Activated CD8-positive, alpha-beta T cell treated with anti-CD3 and anti-CD28 coated beads, Interleukin-2, amount 10 ng/mL, durations not matched to agents 7 days and 5 days (primary cell): Measurements from ENCODE around the gene PGBD5. TPM values are rescaled to one million over a fixed set of nuclear protein-coding genes. Genes with fewer than 3 reads are reported as not detected.
A peak's percentile ranks its signal among the peaks of the same experiment; 100 is the strongest.

Experiments used
- ATAC-seq: fragments of 150-1000 bp; cut with Tn5 transposase; one replicate; pipeline ENCODE4 v1.10.0; 2021; ENCODE audit warnings: moderate library complexity
- CTCF ChIA-PET: fragments of 350-600 bp; sonication (Branson Sonifier 250); formaldehyde crosslinking; loops from one replicate; lab custom pipeline; 2021; ENCODE audit warnings: antibody characterized with exemption; lab: Charles Lee
- POLR2A ChIA-PET: fragments of 350-600 bp; sonication (Branson Sonifier 250); formaldehyde crosslinking; loops from one replicate; lab custom pipeline; 2021; ENCODE audit warnings: antibody characterized with exemption; lab: Charles Lee
- DNase-seq: peaks from one replicate; pipeline ENCODE4 v3.0.0-alpha.2; 2020
- H3K27ac Mint-ChIP-seq: one replicate; pipeline ENCODE4 v1.8.0; 2021; ENCODE audit warnings: mild to moderate bottlenecking, mixed read lengths
- H3K27me3 Mint-ChIP-seq: one replicate; pipeline ENCODE4 v1.8.0; 2021; ENCODE audit warnings: low read depth, mixed read lengths
- H3K36me3 Mint-ChIP-seq: one replicate; pipeline ENCODE4 v1.8.0; 2021; ENCODE audit warnings: low read depth, mixed read lengths
- H3K4me1 Mint-ChIP-seq: one replicate; pipeline ENCODE4 v1.8.0; 2021; ENCODE audit warnings: low read depth, mixed read lengths
- H3K4me3 Mint-ChIP-seq: one replicate; pipeline ENCODE4 v1.8.0; 2021; ENCODE audit warnings: mild to moderate bottlenecking, mixed read lengths
- H3K9me3 Mint-ChIP-seq: one replicate; pipeline ENCODE4 v1.8.0; 2022; ENCODE audit warnings: mixed read lengths; ENCODE audit not compliant: insufficient read depth
- total RNA-seq, 2 experiments: library from RNA; stranded (reverse); gene quantifications; one replicate each; pipeline ENCODE4 v1.2.3, GENCODE V29; 2021

The PGBD5 gene
- total RNA-seq, 2 experiments from 2014 or later = not detected

DNA sequence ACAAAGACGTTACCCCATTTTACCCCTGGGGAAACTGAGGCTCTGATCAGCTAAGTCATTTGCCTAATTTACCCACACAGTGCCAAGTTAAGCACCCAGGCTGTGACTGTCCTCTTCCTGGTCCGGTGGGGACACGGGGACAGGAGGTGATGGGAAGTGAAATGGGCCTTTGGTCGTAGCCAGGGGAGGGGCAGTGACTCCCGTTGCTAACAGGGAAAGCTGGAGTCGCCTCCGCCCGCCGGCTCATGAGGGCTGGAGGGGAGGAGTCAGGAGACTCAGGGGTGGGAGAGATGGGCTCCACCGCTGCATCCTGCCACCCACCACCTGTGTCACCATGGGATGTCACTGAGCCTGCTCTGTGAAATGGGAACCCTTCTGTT is 139.3 kb downstream of the PGBD5 start:
- POLR2A ChIA-PET = interaction anchor here (0.6 kb wide), 1 partner anchor 856 kb away, joined by 3 read pairs; no protein-coding TSS in a partner anchor
- no peak for DNase-seq
- Mint-ChIP-seq H3K4me3 (no peak overlapping the region), H3K36me3 (peaks cover 8% of the 10 kb centered on the region), H3K27ac (no peak overlapping the region), H3K27me3 (peaks cover 8% of the 10 kb centered on the region), H3K9me3 (no peaks in the 10 kb centered on the region), H3K4me1 (peaks cover 15% of the 10 kb centered on the region)
- CTCF ChIA-PET = no interaction called here
- no peak for ATAC-seq

DNA sequence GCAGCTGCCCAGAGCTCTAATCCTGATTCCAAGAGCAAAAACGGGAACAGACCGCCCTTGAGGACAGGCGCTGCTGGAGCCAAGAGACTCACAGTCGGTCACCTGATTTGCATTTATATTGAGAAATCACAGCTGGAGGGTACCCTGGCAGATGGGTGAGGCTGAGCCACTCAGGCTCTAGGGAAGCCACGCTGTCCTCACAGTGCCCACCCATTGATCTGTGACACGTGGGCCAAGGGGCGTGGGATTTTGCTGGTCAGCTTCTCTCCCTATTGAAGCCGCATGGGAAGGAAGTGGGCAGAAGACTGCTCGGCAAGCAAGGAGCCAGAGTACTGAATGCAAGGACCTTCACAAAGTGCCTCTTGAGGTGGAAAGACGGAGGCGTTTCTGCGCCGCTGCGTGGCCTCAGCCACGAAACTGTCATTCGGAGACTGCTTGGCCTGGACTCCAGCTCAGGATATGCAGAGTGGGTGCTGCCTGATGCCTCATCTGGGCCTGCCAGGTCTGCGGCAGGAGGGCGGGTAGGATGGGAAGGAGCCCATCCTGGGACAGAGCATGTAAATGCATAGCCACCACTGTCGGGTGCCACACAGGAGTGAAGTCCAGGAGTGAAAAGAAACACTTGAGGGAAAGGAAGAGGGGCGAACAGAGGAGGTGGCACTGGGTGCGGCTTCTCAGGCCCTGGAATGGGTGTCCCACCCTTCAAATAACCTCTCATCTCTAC is 139.8 kb downstream of the PGBD5 start:
- Mint-ChIP-seq H3K27me3 (peaks cover 4% of the 10 kb centered on the region), H3K4me1 (peaks cover 14% of the 10 kb centered on the region), H3K9me3 (no peaks in the 10 kb centered on the region), H3K27ac (no peak overlapping the region), H3K36me3 (peaks cover 8% of the 10 kb centered on the region), H3K4me3 (no peak overlapping the region)
- DNase-seq (no peak), ATAC-seq (no peak)
- ChIA-PET POLR2A (no interaction called here), CTCF (no interaction called here)

DNA sequence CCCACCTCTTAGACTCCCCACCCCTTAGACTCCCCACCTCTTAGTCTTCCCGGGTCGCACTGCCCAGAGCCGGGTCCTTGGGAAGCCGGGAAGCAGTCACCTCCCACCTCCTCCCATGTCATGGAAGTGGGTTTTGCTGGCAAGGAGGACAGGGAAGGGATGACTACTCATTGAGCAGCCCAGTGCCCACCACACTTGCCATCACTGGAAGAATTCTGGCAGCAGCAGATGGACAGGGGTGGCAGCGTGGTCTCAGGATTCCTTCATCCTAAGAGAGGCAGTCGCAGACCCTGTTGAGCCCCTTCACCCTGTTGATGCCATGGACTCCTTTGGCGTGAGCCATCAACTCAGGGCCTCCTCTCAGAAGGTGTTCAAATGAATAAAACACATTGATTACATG is 140.8 kb downstream of the PGBD5 start:
- Mint-ChIP-seq H3K36me3 (peaks cover 8% of the 10 kb centered on the region), H3K4me3 (no peak overlapping the region), H3K27me3 (no peaks in the 10 kb centered on the region), H3K9me3 (no peaks in the 10 kb centered on the region), H3K4me1 (peaks cover 17% of the 10 kb centered on the region), H3K27ac (no peak overlapping the region)
- DNase-seq (no peak), ATAC-seq (no peak)
- CTCF ChIA-PET = no interaction called here
- POLR2A ChIA-PET = no interaction called here

DNA sequence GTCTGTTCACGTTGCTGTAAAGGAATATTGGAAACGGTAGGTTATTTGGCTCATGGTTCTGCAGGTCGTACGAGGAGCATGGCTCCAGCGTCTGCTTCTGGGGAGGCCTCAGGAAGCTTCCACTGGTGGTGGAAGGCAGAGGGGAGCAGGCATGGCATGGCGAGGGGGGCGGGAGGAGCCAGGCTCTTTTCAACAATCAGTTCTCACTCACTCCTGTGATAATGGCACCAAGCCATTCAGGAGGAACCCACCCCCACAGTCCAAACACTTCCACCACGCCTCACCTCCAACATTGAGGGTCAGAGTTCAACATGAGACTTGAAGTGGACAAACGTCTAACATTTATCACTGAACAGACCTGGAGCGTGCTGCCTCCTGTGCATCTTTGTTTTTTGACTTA is 141.2 kb downstream of the PGBD5 start:
- DNase-seq (no peak), ATAC-seq (no peak)
- POLR2A ChIA-PET = no interaction called here
- peaks cover 8% of the 10 kb centered on the region for H3K36me3 Mint-ChIP-seq
- no peaks in the 10 kb centered on the region for H3K9me3 Mint-ChIP-seq
- H3K4me1 Mint-ChIP-seq = peaks cover 19% of the 10 kb centered on the region
- no peaks in the 10 kb centered on the region for H3K27me3 Mint-ChIP-seq
- CTCF ChIA-PET = no interaction called here
- no peak overlapping the region for H3K4me3 Mint-ChIP-seq
- H3K27ac Mint-ChIP-seq = peak overlapping the region; percentile 46

DNA sequence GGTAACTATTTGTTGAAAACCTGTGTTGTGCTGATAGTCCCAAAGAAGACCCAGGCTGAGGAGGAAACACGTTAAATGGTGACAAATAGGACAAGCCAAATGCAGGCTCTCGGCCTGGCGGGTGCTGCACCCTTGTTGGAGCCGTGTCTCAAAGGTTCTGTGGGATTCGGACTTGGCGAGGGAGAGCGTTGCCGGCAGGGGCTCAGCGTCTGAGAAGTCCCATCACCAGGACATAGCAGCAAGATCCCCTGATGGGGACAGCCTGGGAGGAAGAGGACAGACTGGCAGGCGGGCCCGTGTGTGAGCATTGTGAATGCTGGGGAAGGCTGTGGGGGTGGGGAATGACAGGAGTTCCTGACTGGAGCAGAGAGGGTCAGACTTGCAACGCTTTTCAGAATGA is 142.5 kb downstream of the PGBD5 start:
- Mint-ChIP-seq H3K27ac (peak overlapping the region; percentile 49), H3K9me3 (no peaks in the 10 kb centered on the region), H3K27me3 (no peaks in the 10 kb centered on the region), H3K36me3 (peaks cover 16% of the 10 kb centered on the region), H3K4me3 (no peak overlapping the region), H3K4me1 (peaks cover 29% of the 10 kb centered on the region)
- DNase-seq = no peak
- ATAC-seq = no peak
- ChIA-PET CTCF (no interaction called here), POLR2A (no interaction called here)

DNA sequence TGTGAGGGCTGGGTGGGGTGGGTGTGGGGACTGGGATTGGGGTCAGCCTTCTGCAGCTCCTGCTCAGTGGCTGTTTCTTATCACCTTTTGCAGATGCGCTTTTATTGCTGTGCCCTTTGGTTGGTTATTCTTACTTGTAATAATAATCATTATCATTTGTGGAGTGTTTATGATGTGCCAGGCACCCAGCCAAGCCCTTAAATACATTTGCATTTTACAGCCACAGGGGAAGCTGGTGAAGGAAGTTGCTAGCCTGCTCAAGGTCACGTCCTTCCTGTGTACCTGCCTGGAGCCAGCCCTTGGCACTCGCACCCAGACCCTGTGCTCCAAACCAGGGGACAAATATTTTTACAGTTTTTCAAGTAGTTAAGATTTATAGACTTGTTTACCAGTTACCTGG is 144.0 kb downstream of the PGBD5 start:
- CTCF ChIA-PET = no interaction called here
- no peak for DNase-seq
- H3K36me3 Mint-ChIP-seq = peaks cover 21% of the 10 kb centered on the region
- ATAC-seq = peak; percentile 31
- no peaks in the 10 kb centered on the region for H3K9me3 Mint-ChIP-seq
- H3K27ac Mint-ChIP-seq = peak overlapping the region; percentile 83
- H3K4me1 Mint-ChIP-seq = peaks cover 41% of the 10 kb centered on the region
- no peaks in the 10 kb centered on the region for H3K27me3 Mint-ChIP-seq
- no peak overlapping the region for H3K4me3 Mint-ChIP-seq
- POLR2A ChIA-PET = no interaction called here

DNA sequence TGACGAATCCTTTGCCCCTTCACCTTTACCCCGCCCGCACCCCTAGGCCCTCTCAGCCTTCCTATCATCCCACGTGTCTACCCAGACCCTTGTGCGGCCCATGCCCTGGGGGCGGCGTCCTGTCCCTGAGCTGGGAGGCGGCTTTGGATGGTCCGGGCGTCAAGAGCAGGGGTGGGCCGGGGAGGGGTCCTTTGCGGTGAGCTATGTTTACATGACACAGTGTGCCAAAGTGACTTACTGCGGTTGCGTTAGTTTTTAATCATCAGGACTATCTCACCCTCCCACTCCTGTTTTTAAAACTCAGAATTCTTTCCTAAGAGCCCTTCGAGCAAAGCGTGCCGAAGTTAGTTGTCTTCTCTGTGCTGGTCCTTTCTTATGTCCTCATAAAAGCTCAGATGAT is 144.6 kb downstream of the PGBD5 start:
- POLR2A ChIA-PET = no interaction called here
- Mint-ChIP-seq H3K4me3 (no peak overlapping the region), H3K27me3 (no peaks in the 10 kb centered on the region), H3K27ac (peak overlapping the region; percentile 83), H3K36me3 (peaks cover 25% of the 10 kb centered on the region), H3K9me3 (no peaks in the 10 kb centered on the region), H3K4me1 (peaks cover 47% of the 10 kb centered on the region)
- ATAC-seq (no peak), DNase-seq (no peak)
- CTCF ChIA-PET = no interaction called here

DNA sequence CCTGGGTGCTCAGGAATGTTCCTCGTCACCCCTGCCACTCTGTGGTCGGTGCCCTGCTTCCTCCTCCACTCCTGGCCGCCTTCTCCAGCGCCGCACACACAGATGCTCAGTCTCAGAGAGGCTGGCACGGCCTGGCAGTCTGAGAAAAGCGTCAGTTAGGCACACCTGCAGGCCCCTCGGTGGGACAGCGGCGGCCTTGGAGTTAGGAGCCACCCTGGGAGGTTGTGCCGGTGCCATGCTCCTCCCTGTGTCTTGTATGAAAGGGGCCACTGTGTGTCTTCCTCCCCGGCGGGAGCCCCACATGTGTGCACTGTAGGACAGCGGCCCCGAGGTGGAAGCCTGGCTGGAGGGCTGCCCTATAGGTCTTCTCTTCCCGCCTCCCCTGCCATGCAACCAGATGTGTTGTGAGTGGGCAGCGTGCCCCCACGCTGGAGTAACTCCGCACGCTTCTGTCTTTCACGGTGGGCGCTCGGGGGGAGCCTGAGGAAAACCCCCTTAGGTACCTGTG is 145.2 kb downstream of the PGBD5 start:
- no peak for ATAC-seq
- DNase-seq = no peak
- CTCF ChIA-PET = interaction anchor here (1.4 kb wide), 1 partner anchor 13 kb away, joined by 5 read pairs; no protein-coding TSS in a partner anchor
- Mint-ChIP-seq H3K27me3 (no peaks in the 10 kb centered on the region), H3K27ac (peak overlapping the region; percentile 64), H3K9me3 (no peaks in the 10 kb centered on the region), H3K4me3 (no peak overlapping the region), H3K36me3 (peaks cover 29% of the 10 kb centered on the region), H3K4me1 (peaks cover 51% of the 10 kb centered on the region)
- POLR2A ChIA-PET = no interaction called here

DNA sequence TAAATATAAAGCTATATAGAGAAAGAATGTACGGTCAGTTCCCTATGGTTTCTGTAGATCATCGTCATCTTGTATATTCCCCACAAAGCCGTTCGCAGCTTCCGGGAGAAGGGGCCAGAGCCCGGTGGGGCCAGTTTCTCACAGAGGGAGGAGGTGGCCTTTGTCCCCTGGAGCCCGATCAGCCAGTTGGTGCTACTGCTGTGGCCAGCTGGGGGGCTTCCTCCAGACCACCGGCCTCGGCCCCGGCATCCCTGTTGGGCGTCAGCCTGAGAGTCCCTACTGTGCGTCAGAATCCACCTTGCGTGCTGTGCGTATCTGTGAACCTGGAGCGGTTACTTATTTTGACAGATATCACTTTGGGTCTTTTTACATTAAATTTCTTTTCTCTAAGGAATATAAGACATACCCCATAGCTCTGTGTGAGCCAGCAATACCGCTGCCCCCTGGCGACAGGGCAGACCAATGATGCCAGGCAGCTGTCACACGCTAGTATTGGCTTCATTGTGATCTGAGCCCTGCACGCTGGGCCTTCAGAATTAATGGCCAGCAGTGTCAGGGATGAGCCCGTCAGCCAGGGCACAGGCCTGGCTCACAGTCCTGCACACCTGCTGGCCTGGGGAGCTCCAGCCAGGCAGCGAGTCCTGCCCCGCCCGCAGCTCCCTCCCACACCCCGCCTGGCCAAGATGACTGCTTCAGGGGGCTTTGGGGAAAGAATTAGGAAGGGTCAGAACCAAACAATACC is 145.9 kb downstream of the PGBD5 start:
- Mint-ChIP-seq H3K9me3 (no peaks in the 10 kb centered on the region), H3K27ac (peak overlapping the region; percentile 49), H3K27me3 (no peaks in the 10 kb centered on the region), H3K4me3 (no peak overlapping the region), H3K36me3 (peaks cover 29% of the 10 kb centered on the region), H3K4me1 (peaks cover 51% of the 10 kb centered on the region)
- ChIA-PET POLR2A (interaction anchor here (0.9 kb wide), 1 partner anchor 10 kb away, joined by 3 read pairs; no protein-coding TSS in a partner anchor), CTCF (interaction anchor here (1.4 kb wide), 1 partner anchor 12 kb away, joined by 5 read pairs; no protein-coding TSS in a partner anchor)
- DNase-seq = no peak
- ATAC-seq = no peak

DNA sequence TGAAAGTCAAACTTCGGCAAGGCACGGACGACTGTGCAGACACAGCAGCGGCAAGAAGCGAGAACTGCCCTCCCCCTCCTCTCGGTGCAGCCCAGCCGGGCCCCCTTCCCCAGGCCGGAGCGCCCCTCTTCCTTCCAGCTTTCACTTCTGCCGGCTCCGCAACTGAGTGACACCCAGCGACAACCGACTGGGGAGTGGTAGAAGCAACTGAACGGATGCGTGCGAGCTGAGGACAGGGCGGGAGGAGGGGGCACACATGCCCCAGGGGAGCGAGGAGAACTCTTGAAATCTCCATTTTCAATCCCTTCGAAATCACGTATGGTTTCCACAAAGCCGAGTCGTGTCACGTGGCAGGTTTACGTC is 146.6 kb downstream of the PGBD5 start:
- Mint-ChIP-seq H3K27ac (peak overlapping the region; percentile 30), H3K27me3 (no peaks in the 10 kb centered on the region), H3K36me3 (peaks cover 26% of the 10 kb centered on the region), H3K9me3 (no peaks in the 10 kb centered on the region), H3K4me1 (peaks cover 52% of the 10 kb centered on the region), H3K4me3 (no peak overlapping the region)
- ChIA-PET CTCF (interaction anchor here (1.4 kb wide), 1 partner anchor 11 kb away, joined by 5 read pairs; no protein-coding TSS in a partner anchor), POLR2A (interaction anchor here (0.9 kb wide), 1 partner anchor 9 kb away, joined by 3 read pairs; no protein-coding TSS in a partner anchor)
- no peak for DNase-seq
- ATAC-seq = no peak

DNA sequence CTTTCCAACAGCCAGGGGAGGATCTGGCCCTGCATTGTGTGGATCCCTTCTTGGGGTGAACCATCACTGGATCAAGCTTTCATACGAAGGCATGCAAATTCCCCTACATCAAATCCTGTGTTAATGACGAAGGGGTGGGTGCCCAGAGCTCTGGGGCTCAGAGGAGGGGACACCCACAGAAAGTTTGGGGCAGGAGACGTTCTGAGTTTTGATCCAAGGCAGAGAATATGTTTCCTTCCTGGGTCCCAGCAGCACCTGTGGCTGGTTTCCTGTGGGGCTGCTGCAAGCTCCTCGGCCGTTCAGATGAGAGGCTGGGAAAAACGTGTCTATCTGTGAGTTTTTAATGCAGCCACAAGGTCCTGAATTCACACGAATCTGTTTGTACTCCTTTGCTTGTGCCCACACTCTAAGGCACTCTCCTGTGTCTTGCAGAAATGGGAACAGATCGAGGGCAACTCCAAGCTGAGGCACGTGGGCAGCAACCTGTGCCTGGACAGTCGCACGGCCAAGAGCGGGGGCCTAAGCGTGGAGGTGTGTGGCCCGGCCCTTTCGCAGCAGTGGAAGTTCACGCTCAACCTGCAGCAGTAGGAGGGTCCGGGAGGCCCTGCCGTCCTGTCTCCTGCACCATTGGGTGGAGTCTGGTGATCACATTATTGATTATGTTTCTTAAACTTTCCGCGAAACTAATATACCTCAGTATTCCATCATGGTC is 147.1 kb downstream of the PGBD5 start:
- Mint-ChIP-seq H3K4me3 (no peak overlapping the region), H3K4me1 (peaks cover 57% of the 10 kb centered on the region), H3K27ac (peak overlapping the region; percentile 58), H3K36me3 (peaks cover 23% of the 10 kb centered on the region), H3K27me3 (no peaks in the 10 kb centered on the region), H3K9me3 (no peaks in the 10 kb centered on the region)
- POLR2A ChIA-PET = no interaction called here
- DNase-seq (no peak), ATAC-seq (no peak)
- CTCF ChIA-PET = interaction anchor here (1.0 to 1.9 kb wide), 4 partner anchors 9 to 159 kb away, joined by 3 to 5 read pairs (median 4); no protein-coding TSS in a partner anchor
